GM12878 (cell line): ENCODE measurements around the gene ING1.

Experiments
- BACH1 ChIP-seq: fragments of 450-650 bp; IDR thresholded peaks from 2 replicates; pipeline ENCODE4 v1.6.1; 2017; ENCODE audit warnings: mild to moderate bottlenecking, borderline replicate concordance
- EP300 ChIP-seq, 2 experiments: fragments of 150-350 bp in 1 of 2; IDR thresholded peaks; 2 replicates each; pipeline ENCODE4 v1.6.1; 2011 to 2012; ENCODE audit warnings: low read depth in 2 of 2, low read length in 2 of 2, borderline replicate concordance in 1 of 2, improper control_type of control experiment in 1 of 2, inconsistent platforms in 1 of 2; ENCODE audit not compliant: control insufficient read depth in 1 of 2
- GABPA ChIP-seq: IDR thresholded peaks from 2 replicates; pipeline ENCODE4 v1.6.1; 2014; ENCODE audit warnings: antibody characterized with exemption, low read depth, mild to moderate bottlenecking, inconsistent platforms
- HCFC1 ChIP-seq: fragments of 150-350 bp; IDR thresholded peaks from 2 replicates; pipeline ENCODE4 v1.6.1; 2014; ENCODE audit warnings: low read length
- MXI1 ChIP-seq: fragments of 150-350 bp; IDR thresholded peaks from 2 replicates; pipeline ENCODE4 v1.6.1; 2011; ENCODE audit warnings: low read depth, mild to moderate bottlenecking, inconsistent platforms, low read length, improper control_type of control experiment
- RB1 ChIP-seq: fragments of 450-650 bp; formaldehyde crosslinking; IDR thresholded peaks from 2 replicates; pipeline ENCODE4 v1.6.1; 2017; ENCODE audit warnings: mild to moderate bottlenecking, borderline replicate concordance
- RBBP5 ChIP-seq: fragments of 200-600 bp; sonication (generic); conservative IDR thresholded peaks from 2 replicates; pipeline ENCODE4 v1.6.1; 2016
- SIN3A ChIP-seq: IDR thresholded peaks from 2 replicates; pipeline ENCODE4 v1.6.1; 2012; ENCODE audit warnings: low read depth, low read length, improper control_type of control experiment
- SUZ12 ChIP-seq: fragments of 200-600 bp; sonication (generic); IDR thresholded peaks from one replicate; pipeline ENCODE4 v1.6.1; 2018; ENCODE audit warnings: antibody characterized with exemption, mild to moderate bottlenecking; ENCODE audit not compliant: unreplicated experiment
- ZZZ3 ChIP-seq: IDR thresholded peaks from 2 replicates; pipeline ENCODE4 v1.6.1; 2011; ENCODE audit warnings: low read depth; ENCODE audit not compliant: control insufficient read depth, insufficient read length
- TF ChIP-seq, protein P1 (sequence below), 3 experiments: IDR thresholded peaks in 2 of 3; conservative IDR thresholded peaks in 1 of 3; 2 replicates each; pipeline ENCODE4 v1.5.1; 2011; ENCODE audit warnings: low read depth in 3 of 3, low read length in 3 of 3, mild to moderate bottlenecking in 3 of 3, control low read depth in 2 of 3, moderate library complexity in 2 of 3, inconsistent platforms in 1 of 3, mixed read lengths in 1 of 3; ENCODE audit not compliant: control insufficient read depth in 2 of 3, insufficient read depth in 1 of 3; ENCODE audit errors: extremely low read depth in 1 of 3
- TF ChIP-seq, protein P2 (sequence below): IDR thresholded peaks from 2 replicates; pipeline ENCODE4 v1.6.1; 2012; ENCODE audit warnings: mild to moderate bottlenecking, low read depth, low read length
- TF ChIP-seq, protein P3 (sequence below): fragments of 150-350 bp; IDR thresholded peaks from 2 replicates; pipeline ENCODE4 v1.6.1; 2016; ENCODE audit warnings: low read depth, low read length

DNA sequence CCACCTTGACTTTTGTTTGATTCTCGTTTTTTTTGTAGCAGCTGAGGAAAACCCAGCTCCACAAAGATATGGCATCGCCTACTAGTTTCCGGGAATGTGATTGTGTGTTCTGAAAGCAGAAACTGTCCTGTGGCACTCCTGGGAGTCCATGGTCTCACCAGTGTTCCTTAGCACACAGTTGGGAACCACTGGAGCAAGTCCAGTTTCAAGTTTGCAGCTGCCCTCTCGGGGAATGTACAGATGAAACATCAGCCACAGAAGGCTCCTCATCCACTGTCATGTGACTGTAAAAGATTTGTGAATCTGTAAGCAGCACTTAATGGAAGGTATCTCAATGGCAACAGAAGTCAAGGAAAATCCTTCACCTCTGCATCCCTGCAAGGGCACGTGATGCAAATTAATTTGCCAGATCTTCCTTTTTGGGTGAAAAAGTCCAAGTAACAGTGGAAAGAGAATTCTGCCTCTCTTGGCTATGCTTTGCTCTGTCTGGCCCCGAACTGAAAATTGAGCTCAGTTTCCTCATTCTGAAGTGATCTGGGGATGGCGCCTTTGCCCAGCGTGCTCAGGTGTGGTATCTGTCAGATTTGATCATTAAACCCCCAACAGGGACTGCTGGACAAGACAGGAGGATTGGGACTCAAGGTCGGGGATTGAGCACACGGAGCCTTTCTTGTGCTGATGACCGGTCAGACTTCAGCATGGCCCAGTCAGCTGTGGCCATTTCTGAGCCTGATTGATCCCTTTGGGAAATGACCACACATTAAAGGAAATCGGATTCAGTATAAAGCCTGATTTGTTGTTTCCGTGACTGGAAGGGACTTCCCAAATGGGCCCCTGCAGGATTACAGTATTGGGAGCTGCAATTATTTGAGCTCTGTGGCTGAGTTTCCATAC, 58.8 kb downstream of the ING1 start:
- TF ChIP-seq, protein P1, sequence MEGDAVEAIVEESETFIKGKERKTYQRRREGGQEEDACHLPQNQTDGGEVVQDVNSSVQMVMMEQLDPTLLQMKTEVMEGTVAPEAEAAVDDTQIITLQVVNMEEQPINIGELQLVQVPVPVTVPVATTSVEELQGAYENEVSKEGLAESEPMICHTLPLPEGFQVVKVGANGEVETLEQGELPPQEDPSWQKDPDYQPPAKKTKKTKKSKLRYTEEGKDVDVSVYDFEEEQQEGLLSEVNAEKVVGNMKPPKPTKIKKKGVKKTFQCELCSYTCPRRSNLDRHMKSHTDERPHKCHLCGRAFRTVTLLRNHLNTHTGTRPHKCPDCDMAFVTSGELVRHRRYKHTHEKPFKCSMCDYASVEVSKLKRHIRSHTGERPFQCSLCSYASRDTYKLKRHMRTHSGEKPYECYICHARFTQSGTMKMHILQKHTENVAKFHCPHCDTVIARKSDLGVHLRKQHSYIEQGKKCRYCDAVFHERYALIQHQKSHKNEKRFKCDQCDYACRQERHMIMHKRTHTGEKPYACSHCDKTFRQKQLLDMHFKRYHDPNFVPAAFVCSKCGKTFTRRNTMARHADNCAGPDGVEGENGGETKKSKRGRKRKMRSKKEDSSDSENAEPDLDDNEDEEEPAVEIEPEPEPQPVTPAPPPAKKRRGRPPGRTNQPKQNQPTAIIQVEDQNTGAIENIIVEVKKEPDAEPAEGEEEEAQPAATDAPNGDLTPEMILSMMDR (IDR thresholded peaks at IDR 0.05 in 2 of 3, conservative IDR thresholded peaks at IDR 0.05 in 1 of 3; ENCODE audit: control insufficient read depth in 2 of 3, extremely low read depth in 1 of 3, insufficient read depth in 1 of 3, low read depth in 3 of 3, low read length in 3 of 3): no peak
- no peak for TF ChIP-seq ZZZ3
- TF ChIP-seq EP300 (IDR thresholded peaks at IDR 0.05; ENCODE audit: borderline replicate concordance in 1 of 2, control insufficient read depth in 1 of 2, low read depth in 2 of 2, low read length in 2 of 2): no peak
- no peak for TF ChIP-seq HCFC1
- TF ChIP-seq, protein P2, sequence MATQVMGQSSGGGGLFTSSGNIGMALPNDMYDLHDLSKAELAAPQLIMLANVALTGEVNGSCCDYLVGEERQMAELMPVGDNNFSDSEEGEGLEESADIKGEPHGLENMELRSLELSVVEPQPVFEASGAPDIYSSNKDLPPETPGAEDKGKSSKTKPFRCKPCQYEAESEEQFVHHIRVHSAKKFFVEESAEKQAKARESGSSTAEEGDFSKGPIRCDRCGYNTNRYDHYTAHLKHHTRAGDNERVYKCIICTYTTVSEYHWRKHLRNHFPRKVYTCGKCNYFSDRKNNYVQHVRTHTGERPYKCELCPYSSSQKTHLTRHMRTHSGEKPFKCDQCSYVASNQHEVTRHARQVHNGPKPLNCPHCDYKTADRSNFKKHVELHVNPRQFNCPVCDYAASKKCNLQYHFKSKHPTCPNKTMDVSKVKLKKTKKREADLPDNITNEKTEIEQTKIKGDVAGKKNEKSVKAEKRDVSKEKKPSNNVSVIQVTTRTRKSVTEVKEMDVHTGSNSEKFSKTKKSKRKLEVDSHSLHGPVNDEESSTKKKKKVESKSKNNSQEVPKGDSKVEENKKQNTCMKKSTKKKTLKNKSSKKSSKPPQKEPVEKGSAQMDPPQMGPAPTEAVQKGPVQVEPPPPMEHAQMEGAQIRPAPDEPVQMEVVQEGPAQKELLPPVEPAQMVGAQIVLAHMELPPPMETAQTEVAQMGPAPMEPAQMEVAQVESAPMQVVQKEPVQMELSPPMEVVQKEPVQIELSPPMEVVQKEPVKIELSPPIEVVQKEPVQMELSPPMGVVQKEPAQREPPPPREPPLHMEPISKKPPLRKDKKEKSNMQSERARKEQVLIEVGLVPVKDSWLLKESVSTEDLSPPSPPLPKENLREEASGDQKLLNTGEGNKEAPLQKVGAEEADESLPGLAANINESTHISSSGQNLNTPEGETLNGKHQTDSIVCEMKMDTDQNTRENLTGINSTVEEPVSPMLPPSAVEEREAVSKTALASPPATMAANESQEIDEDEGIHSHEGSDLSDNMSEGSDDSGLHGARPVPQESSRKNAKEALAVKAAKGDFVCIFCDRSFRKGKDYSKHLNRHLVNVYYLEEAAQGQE: no peak
- TF ChIP-seq, protein P3, sequence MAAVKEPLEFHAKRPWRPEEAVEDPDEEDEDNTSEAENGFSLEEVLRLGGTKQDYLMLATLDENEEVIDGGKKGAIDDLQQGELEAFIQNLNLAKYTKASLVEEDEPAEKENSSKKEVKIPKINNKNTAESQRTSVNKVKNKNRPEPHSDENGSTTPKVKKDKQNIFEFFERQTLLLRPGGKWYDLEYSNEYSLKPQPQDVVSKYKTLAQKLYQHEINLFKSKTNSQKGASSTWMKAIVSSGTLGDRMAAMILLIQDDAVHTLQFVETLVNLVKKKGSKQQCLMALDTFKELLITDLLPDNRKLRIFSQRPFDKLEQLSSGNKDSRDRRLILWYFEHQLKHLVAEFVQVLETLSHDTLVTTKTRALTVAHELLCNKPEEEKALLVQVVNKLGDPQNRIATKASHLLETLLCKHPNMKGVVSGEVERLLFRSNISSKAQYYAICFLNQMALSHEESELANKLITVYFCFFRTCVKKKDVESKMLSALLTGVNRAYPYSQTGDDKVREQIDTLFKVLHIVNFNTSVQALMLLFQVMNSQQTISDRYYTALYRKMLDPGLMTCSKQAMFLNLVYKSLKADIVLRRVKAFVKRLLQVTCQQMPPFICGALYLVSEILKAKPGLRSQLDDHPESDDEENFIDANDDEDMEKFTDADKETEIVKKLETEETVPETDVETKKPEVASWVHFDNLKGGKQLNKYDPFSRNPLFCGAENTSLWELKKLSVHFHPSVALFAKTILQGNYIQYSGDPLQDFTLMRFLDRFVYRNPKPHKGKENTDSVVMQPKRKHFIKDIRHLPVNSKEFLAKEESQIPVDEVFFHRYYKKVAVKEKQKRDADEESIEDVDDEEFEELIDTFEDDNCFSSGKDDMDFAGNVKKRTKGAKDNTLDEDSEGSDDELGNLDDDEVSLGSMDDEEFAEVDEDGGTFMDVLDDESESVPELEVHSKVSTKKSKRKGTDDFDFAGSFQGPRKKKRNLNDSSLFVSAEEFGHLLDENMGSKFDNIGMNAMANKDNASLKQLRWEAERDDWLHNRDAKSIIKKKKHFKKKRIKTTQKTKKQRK: no peak
- no peak for TF ChIP-seq SUZ12
- TF ChIP-seq SIN3A: no peak
- TF ChIP-seq RBBP5: no peak
- TF ChIP-seq MXI1: no peak
- TF ChIP-seq RB1: no peak
- TF ChIP-seq GABPA: no peak
- TF ChIP-seq BACH1: no peak
